ENCODE results near the gene FOXA2.
"Not testable (repeated sequence)": the region's sequence is repeated elsewhere in the genome, so short reads cannot be mapped to it uniquely, and the experiment has no call there.

FOXA2 gene

GRCh38 chr20:22584522-22584921 is at the start of gene FOXA2:
FOXA2 (minus strand) TSS chr20:22584572; CDS start chr20:22584278, 294 bp downstream.
- DNase-seq (ENCODE audit: low read depth): no peak

DNA sequence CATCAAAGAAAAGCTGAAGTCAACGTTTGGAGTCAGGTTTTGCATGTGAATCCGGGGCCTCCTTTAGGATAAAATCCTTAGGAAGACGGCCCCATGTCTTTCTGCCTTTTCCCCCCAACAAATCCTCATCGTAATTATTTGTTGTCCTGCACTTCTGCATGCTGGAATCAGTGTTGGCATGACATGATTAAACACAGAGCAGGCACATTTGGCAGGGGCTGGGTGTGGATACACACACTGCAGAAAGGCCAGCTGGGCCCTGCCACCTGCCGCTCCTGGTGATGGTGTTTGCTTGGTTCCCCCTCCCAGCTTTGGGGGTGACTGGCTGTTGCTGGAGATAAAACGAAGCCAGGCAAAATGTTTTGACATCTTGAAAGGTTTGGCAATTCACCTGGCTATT is 46.3 kb upstream of the FOXA2 start:
- DNase-seq (ENCODE audit: low read depth): no peak

DNA sequence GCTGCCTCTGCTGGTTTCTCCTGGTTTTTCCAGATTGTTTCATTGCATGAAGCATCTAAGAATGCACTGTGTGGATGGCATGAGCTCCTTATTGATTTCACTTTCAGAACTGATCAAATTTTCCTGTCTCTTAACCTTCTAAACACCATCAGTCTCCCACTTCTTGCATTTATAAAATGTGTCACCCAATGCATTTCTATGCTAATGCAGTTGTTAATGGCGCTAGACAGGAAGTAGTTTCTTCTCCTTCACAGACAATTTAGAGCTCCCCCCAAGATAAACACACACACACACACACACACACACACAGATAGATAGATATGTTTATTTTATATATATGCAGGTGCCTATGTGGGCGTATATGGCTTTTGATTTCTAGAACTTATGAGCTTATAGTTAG is 45.6 kb upstream of the FOXA2 start:
- no peak for DNase-seq (ENCODE audit: low read depth)

GRCh38 chr20:22629447-22629846 is 45.1 kb upstream of the FOXA2 start:
- no peak for DNase-seq (ENCODE audit: low read depth)

GRCh38 chr20:22626496-22626895 is 42.1 kb upstream of the FOXA2 start:
- DNase-seq (ENCODE audit: low read depth): no peak

DNA sequence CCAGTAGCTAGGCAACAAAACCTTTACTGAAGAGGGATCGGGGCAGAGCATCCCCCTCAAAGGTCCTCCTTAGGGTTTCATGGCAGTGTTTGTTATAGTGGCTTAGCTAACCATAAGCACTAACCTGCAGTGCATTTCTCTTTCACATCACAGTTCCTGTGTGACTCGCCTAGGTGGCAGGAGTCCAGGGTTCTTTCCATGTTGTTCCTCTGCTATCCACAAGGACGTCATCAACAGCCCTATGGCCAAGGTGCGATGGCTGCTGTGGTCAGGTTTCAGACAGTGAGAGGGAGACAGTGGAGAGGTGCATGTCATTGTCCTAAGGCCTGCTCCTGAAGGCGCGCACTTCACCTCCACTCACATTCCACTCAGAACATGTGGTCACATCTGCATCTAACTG is 38.8 kb upstream of the FOXA2 start:
- DNase-seq (ENCODE audit: low read depth): no peak

DNA sequence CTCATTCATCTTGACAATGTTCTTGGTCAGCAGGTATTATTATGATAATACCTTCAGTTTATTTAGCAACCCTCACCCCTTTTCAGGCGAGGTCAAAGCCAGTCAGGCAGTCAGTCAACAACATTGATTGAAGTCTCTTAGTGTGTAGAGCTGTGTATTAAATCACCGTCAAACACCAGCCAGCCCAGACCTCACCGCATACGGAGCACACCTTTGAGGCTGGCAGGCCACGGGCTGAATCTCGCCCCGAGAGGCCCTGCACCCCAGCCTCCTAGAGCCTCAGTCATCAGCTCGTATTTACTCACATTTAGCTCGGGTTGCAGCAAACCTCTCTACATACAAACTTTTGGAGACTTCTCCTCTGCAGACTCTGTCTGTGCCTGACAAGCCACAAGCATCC is 36.0 kb upstream of the FOXA2 start:
- no peak for DNase-seq (ENCODE audit: low read depth)

GRCh38 chr20:22619806-22620205 is 35.4 kb upstream of the FOXA2 start:
- no peak for DNase-seq (ENCODE audit: low read depth)

DNA sequence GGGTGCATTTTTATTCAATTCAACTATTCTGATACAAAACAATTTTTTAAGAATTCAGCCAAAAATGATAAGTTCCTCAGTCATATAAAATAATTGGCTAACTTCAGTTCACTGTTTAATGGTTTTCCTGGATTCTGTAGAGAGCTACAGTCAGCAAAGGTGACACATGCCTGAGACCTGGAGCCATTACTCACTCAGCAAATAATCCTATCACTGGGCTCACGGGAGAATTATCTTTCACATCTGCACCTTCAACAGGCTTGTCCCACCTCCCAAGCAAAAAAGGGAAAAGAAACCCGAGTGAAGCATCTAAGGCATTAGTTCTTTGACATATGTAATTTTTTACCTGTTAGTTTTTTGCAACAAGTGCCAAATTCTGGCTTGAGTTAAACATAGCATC is 34.9 kb upstream of the FOXA2 start:
- DNase-seq (ENCODE audit: low read depth): no peak

GRCh38 chr20:22617160-22617559 is 32.8 kb upstream of the FOXA2 start:
- no peak for DNase-seq (ENCODE audit: low read depth)

GRCh38 chr20:22616551-22616950 is 32.2 kb upstream of the FOXA2 start:
- DNase-seq (ENCODE audit: low read depth): no peak

- DNase-seq (ENCODE audit: low read depth): no peak
These were observed 31.1 kb upstream of the FOXA2 start for GRCh38 chr20:22615425-22615824.

- no peak for DNase-seq (ENCODE audit: low read depth)
These were observed 27.3 kb upstream of the FOXA2 start for GRCh38 chr20:22611636-22612035.

GRCh38 chr20:22607695-22608094 is 23.3 kb upstream of the FOXA2 start:
- no peak for DNase-seq (ENCODE audit: low read depth)

- DNase-seq (ENCODE audit: low read depth): no peak
These were observed 20.4 kb upstream of the FOXA2 start for GRCh38 chr20:22604815-22605214.

GRCh38 chr20:22601361-22602141 is 17.2 kb upstream of the FOXA2 start:
- DNase-seq (ENCODE audit: low read depth): no peak

GRCh38 chr20:22599258-22599657 is 14.9 kb upstream of the FOXA2 start:
- DNase-seq (ENCODE audit: low read depth): not testable (repeated sequence)

GRCh38 chr20:22597303-22597702 is 12.9 kb upstream of the FOXA2 start:
- no peak for DNase-seq (ENCODE audit: low read depth)

DNA sequence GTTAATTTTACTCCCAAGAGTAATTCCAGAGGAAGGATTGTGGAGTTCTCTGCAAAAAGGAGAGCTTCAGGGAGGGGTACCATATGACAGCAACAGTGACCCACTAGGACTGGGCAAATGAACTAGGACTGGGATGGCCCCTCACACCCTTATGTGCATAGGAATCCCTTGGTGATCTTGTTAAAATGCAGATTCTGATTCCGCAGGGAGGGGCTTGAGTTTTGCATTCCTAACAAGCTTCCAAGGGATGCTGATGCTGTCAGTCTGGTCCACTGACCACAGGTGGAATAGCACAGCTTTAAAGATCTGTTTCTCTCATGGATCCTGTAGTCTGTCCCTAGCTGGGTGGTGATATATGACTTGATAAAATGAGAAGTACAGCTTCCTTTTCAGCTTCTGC is 6.3 kb upstream of the FOXA2 start:
- DNase-seq (ENCODE audit: low read depth): no peak

- no peak for DNase-seq (ENCODE audit: low read depth)
These were observed 2.4 kb upstream of the FOXA2 start for GRCh38 chr20:22586645-22587310.

- no peak for DNase-seq (ENCODE audit: low read depth)
These were observed 1.6 kb upstream of the FOXA2 start for GRCh38 chr20:22585786-22586493.

DNA sequence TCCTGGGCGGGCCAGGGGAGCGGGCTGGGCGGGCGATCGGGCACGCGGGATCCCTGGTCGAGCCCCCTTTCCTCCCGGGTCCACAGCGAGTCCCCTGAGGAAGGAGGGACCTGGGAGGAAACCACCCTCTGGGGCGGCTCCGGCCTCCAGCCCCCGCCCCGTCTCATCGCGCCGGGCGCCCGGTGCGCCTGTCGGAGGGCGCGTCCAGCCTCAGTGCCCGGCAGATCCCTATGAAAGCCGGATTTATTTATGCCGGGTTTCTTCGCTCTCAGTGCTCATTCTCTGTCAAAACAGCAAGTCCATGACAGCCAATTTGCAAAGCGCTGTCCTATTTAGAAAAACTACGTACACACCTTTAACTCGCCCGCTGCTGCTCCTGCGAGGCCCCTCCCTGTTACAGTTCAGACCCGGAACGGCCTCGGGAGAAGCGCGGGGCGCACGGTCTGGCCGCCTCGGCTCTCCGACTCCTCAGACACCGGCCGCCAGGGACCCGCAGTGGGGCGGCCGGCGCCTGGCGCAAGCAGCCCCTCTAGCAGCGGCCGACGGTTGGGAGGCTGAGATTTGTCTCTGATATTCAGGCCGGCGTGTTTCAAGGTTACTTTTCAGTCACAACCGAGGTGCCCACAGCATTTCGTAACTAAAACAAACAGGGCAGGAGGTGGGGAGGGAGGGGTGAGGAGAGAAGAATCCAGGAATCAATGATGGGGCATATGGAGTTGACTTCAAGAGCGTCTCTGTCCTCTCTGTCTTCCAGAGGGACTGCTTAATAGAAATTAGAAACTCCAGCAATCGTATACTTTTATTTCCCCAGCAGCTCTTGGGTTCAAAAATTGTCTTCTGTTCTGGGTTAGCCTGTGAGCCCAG is 782 bp upstream of the FOXA2 start:
- DNase-seq (ENCODE audit: low read depth): no peak

Data from fibroblast of gingiva (primary cell).